GM06990 (cell line): Measurements from ENCODE around the gene CAPN1.

Source experiments
- DNase-seq: peaks from one replicate; pipeline ENCODE4 v3.0.0-alpha.2; 2011; ENCODE audit not compliant: insufficient read length; ENCODE audit errors: extremely low read depth
- H3K27me3 ChIP-seq: replicated peaks from 2 replicates; pipeline ENCODE4 v1.6.0; 2011; ENCODE audit warnings: low read length; ENCODE audit not compliant: control insufficient read depth, insufficient read depth
- H3K36me3 ChIP-seq: 2 replicates; pipeline ENCODE4 v1.5.1; 2011; ENCODE audit warnings: low read length; ENCODE audit not compliant: control insufficient read depth, insufficient read depth
- H3K4me3 ChIP-seq: replicated peaks from 2 replicates; pipeline ENCODE4 v1.5.1; 2011; ENCODE audit warnings: low read depth, mild to moderate bottlenecking, control low read depth, low read length
- TF ChIP-seq, protein P1 (sequence below): IDR thresholded peaks from 2 replicates; pipeline ENCODE4 v1.5.1; 2011; ENCODE audit warnings: low read length, control low read depth, mild to moderate bottlenecking, inconsistent platforms; ENCODE audit not compliant: insufficient read depth, poor library complexity, severe bottlenecking

Gene CAPN1

DNA sequence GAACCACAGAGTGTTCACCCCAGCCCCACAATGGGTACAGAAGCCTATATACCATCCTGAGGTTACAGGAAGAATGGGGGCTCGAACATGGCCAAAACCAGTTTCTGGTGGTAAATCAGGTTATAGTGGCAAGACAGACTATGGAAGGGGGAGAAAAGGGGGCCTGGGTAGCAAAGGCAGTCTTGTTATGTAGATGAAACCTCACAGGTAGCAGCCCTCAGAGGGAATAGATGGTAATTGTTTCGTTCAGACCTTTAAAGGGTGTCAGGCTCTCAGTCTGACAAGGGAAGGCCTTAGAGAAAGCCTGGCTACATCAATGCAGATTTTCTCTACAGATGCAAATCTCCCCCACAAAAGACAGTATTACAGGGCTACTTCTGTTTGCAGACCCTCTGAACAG lies 3.4 kb downstream of the CAPN1 start:
- TF ChIP-seq, protein P1, sequence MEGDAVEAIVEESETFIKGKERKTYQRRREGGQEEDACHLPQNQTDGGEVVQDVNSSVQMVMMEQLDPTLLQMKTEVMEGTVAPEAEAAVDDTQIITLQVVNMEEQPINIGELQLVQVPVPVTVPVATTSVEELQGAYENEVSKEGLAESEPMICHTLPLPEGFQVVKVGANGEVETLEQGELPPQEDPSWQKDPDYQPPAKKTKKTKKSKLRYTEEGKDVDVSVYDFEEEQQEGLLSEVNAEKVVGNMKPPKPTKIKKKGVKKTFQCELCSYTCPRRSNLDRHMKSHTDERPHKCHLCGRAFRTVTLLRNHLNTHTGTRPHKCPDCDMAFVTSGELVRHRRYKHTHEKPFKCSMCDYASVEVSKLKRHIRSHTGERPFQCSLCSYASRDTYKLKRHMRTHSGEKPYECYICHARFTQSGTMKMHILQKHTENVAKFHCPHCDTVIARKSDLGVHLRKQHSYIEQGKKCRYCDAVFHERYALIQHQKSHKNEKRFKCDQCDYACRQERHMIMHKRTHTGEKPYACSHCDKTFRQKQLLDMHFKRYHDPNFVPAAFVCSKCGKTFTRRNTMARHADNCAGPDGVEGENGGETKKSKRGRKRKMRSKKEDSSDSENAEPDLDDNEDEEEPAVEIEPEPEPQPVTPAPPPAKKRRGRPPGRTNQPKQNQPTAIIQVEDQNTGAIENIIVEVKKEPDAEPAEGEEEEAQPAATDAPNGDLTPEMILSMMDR, result no peak
- peaks cover 39% of the 10 kb centered on the region for H3K36me3 ChIP-seq
- no peak for DNase-seq

DNA sequence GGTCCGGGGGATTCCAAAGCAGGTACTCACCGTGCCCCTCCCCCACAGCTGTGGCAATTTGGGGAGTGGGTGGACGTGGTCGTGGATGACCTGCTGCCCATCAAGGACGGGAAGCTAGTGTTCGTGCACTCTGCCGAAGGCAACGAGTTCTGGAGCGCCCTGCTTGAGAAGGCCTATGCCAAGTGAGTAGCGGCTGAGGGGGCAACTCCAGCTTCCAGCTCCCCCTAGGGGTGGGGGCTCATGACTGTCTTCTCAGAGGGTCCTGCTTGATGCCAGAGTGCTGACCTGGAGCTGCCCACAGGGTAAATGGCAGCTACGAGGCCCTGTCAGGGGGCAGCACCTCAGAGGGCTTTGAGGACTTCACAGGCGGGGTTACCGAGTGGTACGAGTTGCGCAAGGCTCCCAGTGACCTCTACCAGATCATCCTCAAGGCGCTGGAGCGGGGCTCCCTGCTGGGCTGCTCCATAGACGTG lies 4.2 kb downstream of the CAPN1 start:
- TF ChIP-seq, protein P1, result peak; percentile 8
- no peak overlapping the region for H3K4me3 ChIP-seq
- no peak for DNase-seq
- H3K36me3 ChIP-seq, result peaks cover 39% of the 10 kb centered on the region
- no peaks in the 10 kb centered on the region for H3K27me3 ChIP-seq

More for the DNA sequence above, 3.4 kb downstream of the CAPN1 start:
- Histone ChIP-seq H3K27me3 (no peaks in the 10 kb centered on the region), H3K4me3 (no peak overlapping the region)

DNA sequence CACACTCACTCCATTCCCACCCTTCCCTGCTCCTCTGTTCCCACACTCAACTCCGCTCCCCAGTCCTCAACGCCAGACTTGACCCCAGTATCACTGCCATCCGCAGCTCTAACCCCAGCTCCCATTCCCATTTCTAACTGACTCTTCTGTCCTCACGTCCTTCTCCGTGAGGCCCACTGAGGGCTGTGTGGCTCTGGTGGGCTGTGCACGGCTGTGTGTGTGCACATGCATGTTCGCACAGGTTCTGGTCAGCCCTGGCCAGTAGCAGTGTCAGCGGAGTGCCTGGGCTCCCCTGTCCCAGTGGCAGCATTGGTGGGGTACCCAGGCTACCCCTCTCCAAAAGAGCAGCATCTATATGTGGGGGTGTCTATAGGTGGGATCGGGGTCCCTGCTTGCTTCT lies 5.0 kb downstream of the CAPN1 start:
- no peak for DNase-seq
- Histone ChIP-seq H3K27me3 (no peaks in the 10 kb centered on the region), H3K4me3 (no peak overlapping the region), H3K36me3 (peaks cover 39% of the 10 kb centered on the region)
- TF ChIP-seq, protein P1, result no peak

DNA sequence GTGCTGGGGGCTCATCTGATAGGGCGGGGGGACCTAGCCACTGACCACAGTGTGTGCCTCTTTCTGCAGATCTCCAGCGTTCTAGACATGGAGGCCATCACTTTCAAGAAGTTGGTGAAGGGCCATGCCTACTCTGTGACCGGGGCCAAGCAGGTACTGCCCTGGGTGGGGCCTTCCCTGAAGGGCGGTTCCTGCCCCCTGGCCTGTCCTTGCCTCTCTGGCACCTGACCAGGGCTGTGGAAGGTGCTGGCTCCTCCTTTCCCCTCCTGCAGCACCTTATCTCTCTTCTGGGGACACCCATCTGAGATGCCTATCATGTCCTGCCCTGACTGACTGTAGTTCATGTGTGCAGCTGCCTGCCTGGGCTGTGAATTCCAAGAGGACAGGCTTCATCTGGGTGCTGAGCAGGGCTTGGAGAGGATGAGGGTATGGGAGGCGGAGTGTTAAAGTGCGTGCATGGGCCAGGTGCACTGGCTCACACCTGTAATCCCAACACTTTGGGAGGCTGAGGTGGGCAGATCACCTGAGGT lies 5.5 kb downstream of the CAPN1 start:
- TF ChIP-seq, protein P1, result no peak
- DNase-seq, result no peak
- Histone ChIP-seq H3K4me3 (no peak overlapping the region), H3K27me3 (no peaks in the 10 kb centered on the region), H3K36me3 (peaks cover 39% of the 10 kb centered on the region)

DNA sequence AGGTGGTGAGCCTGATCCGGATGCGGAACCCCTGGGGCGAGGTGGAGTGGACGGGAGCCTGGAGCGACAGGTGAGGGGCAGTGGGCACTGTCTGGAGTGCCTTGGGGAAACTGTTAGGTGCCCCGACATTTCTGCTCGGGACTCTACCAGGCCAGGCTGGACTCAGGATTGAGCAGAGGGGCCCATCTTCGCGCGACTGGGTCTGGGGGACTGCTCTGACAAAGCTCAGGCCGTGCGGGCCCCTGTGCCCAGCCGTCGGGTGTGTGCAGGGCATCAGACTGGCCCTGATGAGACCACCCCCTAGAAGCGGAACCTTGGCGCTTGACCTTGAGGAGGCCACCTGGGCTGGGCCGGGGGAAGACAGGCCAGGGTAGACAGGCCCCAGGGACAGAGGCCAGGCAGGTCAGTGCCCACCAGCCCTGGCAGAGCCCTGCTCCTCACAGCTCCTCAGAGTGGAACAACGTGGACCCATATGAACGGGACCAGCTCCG lies 6.3 kb downstream of the CAPN1 start:
- TF ChIP-seq, protein P1, result no peak
- no peaks in the 10 kb centered on the region for H3K27me3 ChIP-seq
- DNase-seq, result no peak
- no peak overlapping the region for H3K4me3 ChIP-seq
- H3K36me3 ChIP-seq, result peaks cover 39% of the 10 kb centered on the region

DNA sequence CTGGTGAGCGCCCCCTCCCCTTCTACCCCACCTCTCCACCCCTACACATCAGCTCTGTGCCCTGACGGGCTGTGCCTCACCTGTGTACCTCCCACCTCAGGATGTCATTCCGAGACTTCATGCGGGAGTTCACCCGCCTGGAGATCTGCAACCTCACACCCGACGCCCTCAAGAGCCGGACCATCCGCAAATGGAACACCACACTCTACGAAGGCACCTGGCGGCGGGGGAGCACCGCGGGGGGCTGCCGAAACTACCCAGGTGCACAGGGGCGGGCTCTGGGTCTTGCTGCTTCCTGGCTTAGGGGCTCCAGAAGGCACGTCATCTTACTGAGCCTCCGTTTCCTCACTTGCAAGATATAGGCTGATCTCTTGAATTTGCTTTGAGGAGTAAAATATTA lies 6.8 kb downstream of the CAPN1 start:
- Histone ChIP-seq H3K4me3 (no peak overlapping the region), H3K36me3 (peaks cover 37% of the 10 kb centered on the region), H3K27me3 (no peaks in the 10 kb centered on the region)
- TF ChIP-seq, protein P1, result no peak
- DNase-seq, result no peak
